Endothelial cell of umbilical vein (primary cell): ENCODE results near the gene TECTB. TPM values are rescaled to one million over a fixed set of nuclear protein-coding genes. Genes with fewer than 3 reads are reported as not detected.

Experiments used
- BruUV-seq: library from RNA; stranded (reverse); fragments of 400-500 nt; replicated peaks from 2 replicates; lab custom pipeline; 2021; lab: Mats Ljungman, UMichigan
- CTCF ChIA-PET: fragments of 300-600, 350-600 bp; sonication (Branson Sonifier 250); formaldehyde crosslinking; loops from one replicate; lab custom pipeline; 2021; ENCODE audit warnings: antibody characterized with exemption, inconsistent platforms; lab: Charles Lee
- POLR2A ChIA-PET: fragments of 300-600, 350-600 bp; sonication (Branson Sonifier 250); formaldehyde crosslinking; loops from one replicate; lab custom pipeline; 2021; ENCODE audit warnings: antibody characterized with exemption, inconsistent platforms; lab: Charles Lee
- DNase-seq: peaks from one replicate; pipeline ENCODE4 v3.0.0-alpha.2; 2011; ENCODE audit warnings: low read depth, low spot score
- FAIRE-seq: peaks from 2 replicates; lab custom pipeline; 2011; peaks lifted over from hg19 to GRCh38; lab: Jason Lieb, UNC
- H2AFZ ChIP-seq: 2 replicates; pipeline ENCODE4 v1.6.0; 2012; ENCODE audit warnings: low read depth, low read length, control low read depth, inconsistent platforms
- H3K27ac ChIP-seq: 2 replicates; pipeline ENCODE4 v1.5.1; 2011; ENCODE audit warnings: low read depth, mild to moderate bottlenecking, control low read depth, low read length, moderate library complexity; ENCODE audit not compliant: insufficient read depth
- H3K27me3 ChIP-seq, 2 experiments: 2 replicates each; pipeline versions ENCODE4 v1.6.0 to v1.6.1; 2011; ENCODE audit warnings: low read length in 2 of 2, mixed read lengths in 1 of 2; ENCODE audit not compliant: control insufficient read depth in 2 of 2, insufficient read depth in 2 of 2
- H3K36me3 ChIP-seq, 2 experiments: 2 replicates in 1 of 2; 3 replicates in 1 of 2; pipeline ENCODE4 v1.5.1; 2011; ENCODE audit warnings: low read length in 2 of 2, mild to moderate bottlenecking in 1 of 2, moderate library complexity in 1 of 2; ENCODE audit not compliant: control insufficient read depth in 2 of 2, insufficient read depth in 2 of 2; ENCODE audit errors: extremely low read depth in 1 of 2
- H3K4me1 ChIP-seq: 3 replicates; pipeline ENCODE4 v1.5.1; 2011; ENCODE audit warnings: mild to moderate bottlenecking, low read length; ENCODE audit not compliant: control insufficient read depth, insufficient read depth; ENCODE audit errors: extremely low read depth
- H3K4me2 ChIP-seq: 2 replicates; pipeline ENCODE4 v1.6.1; 2011; ENCODE audit warnings: low read length, control low read depth, mixed read lengths; ENCODE audit not compliant: insufficient read depth
- H3K4me3 ChIP-seq, 3 experiments: fragments of 200-600 bp in 1 of 3; sonication (generic), shearing (Covaris generic) in 1 of 3; replicated peaks in 1 of 3; 2 replicates each; pipeline ENCODE4 v1.5.1; 2011 to 2016; ENCODE audit warnings: control low read depth in 3 of 3, low read length in 3 of 3, mild to moderate bottlenecking in 2 of 3, inconsistent platforms in 1 of 3, low read depth in 1 of 3, moderate library complexity in 1 of 3; ENCODE audit not compliant: insufficient read depth in 1 of 3
- H3K79me2 ChIP-seq: 2 replicates; pipeline ENCODE4 v1.6.0; 2012; ENCODE audit warnings: low read length, inconsistent platforms; ENCODE audit not compliant: control insufficient read depth, insufficient read depth
- H3K9ac ChIP-seq: replicated peaks from 2 replicates; pipeline ENCODE3; 2011; ENCODE audit warnings: low read length, control low read depth; ENCODE audit not compliant: insufficient read depth; ENCODE audit errors: extremely low read depth
- H3K9me1 ChIP-seq: replicated peaks from 3 replicates; pipeline ENCODE4 v1.6.0; 2011; ENCODE audit warnings: mild to moderate bottlenecking, low read length; ENCODE audit not compliant: control insufficient read depth, insufficient read depth; ENCODE audit errors: extremely low read depth
- H3K9me3 ChIP-seq: replicated peaks from 2 replicates; pipeline ENCODE4 v1.5.1; 2012; ENCODE audit warnings: low read length, inconsistent platforms; ENCODE audit not compliant: control insufficient read depth, insufficient read depth
- H4K20me1 ChIP-seq: replicated peaks from 2 replicates; pipeline ENCODE3; 2011; ENCODE audit warnings: mild to moderate bottlenecking, low read length; ENCODE audit not compliant: control insufficient read depth, insufficient read depth; ENCODE audit errors: extremely low read depth
- CTCF ChIP-seq, 2 donors: IDR thresholded peaks; 1 replicate in 1 of 2; 2 replicates in 1 of 2; pipeline ENCODE4 v1.5.1; 2011; ENCODE audit warnings: low read length in 2 of 2, mild to moderate bottlenecking in 2 of 2, moderate library complexity in 2 of 2, control low read depth in 1 of 2, inconsistent platforms in 1 of 2, low read depth in 1 of 2; ENCODE audit not compliant: insufficient read depth in 1 of 2; ENCODE audit errors: extremely low read depth in 1 of 2
- EZH2 ChIP-seq: IDR thresholded peaks from 2 replicates; pipeline ENCODE4 v1.6.1; 2012; ENCODE audit warnings: borderline replicate concordance, low read depth, mild to moderate bottlenecking, moderate library complexity, low read length, inconsistent platforms; ENCODE audit not compliant: severe bottlenecking
- FOS ChIP-seq: IDR thresholded peaks from 2 replicates; pipeline ENCODE4 v1.6.1; 2011; ENCODE audit warnings: mild to moderate bottlenecking, low read length, moderate library complexity, borderline replicate concordance; ENCODE audit not compliant: insufficient read depth
- GATA2 ChIP-seq: IDR thresholded peaks from 2 replicates; pipeline ENCODE4 v1.7.0; 2011; ENCODE audit warnings: low read depth, mild to moderate bottlenecking, moderate library complexity, mixed read lengths, low read length; ENCODE audit not compliant: insufficient read length, insufficient read depth
- JUN ChIP-seq: IDR thresholded peaks from 2 replicates; pipeline ENCODE4 v1.6.1; 2011; ENCODE audit warnings: borderline replicate concordance, low read depth; ENCODE audit not compliant: insufficient read length, insufficient read depth
- MAX ChIP-seq: IDR thresholded peaks from 2 replicates; pipeline ENCODE4 v1.6.1; 2011; ENCODE audit not compliant: insufficient read depth, insufficient read length
- MYC ChIP-seq: IDR thresholded peaks from one replicate; pipeline ENCODE4 v1.6.1; 2011; ENCODE audit warnings: mild to moderate bottlenecking, low read depth, low read length
- POLR2A ChIP-seq: IDR thresholded peaks from 2 replicates; pipeline ENCODE4 v1.6.1; 2012; ENCODE audit warnings: low read depth, mild to moderate bottlenecking, control low read depth, low read length
- POLR2AphosphoS5 ChIP-seq: IDR thresholded peaks from 2 replicates; pipeline ENCODE4 v1.6.1; 2012; ENCODE audit warnings: low read depth, mild to moderate bottlenecking, control low read depth, low read length, moderate library complexity; ENCODE audit not compliant: insufficient read depth
- dilution Hi-C: fragments of 300-500 bp; cut with MboI; formaldehyde crosslinking; loops from one replicate; pipeline ENCODE4 v1.15.0; 2019; ENCODE audit warnings: low sequenced_read_pairs; ENCODE audit not compliant: extremely low pct_ligation_motif_present
- intact Hi-C: fragments of 100-400 bp; cut with micrococcal nuclease; formaldehyde crosslinking; loops from one replicate; pipeline ENCODE4 v1.10.0; 2022
- polyA plus RNA-seq, 4 experiments: library from polyadenylated mRNA; depleted of rRNA in 3 of 4; stranded (reverse) in 3 of 4; unstranded in 1 of 4; fragments of >200 nt; gene quantifications; 2 replicates each; pipeline versions ENCODE4 v1.2.1 to v1.2.3, GENCODE V29; 2011 to 2012; ENCODE audit warnings: missing spikeins in 1 of 4
- total RNA-seq: library from RNA; stranded (reverse); gene quantifications from 2 replicates; pipeline ENCODE4 v1.2.3, GENCODE V29; 2021

The TECTB gene
- total and polyA plus RNA-seq, 2 donors (not counting 3 experiments of a cell fraction or from before 2014, with no cell fraction given) = not detected

- dilution Hi-C loops (no loop called here), intact Hi-C loops (no loop called here)
- DNase-seq (no peak), FAIRE-seq (no peak)
- Histone ChIP-seq H3K9ac (no peak overlapping the region), H3K9me3 (no peaks in the 10 kb centered on the region), H4K20me1 (no peaks in the 10 kb centered on the region), H3K36me3 (no peaks in the 10 kb centered on the region), H3K4me3 (no peak overlapping the region), H3K4me1 (no peaks in the 10 kb centered on the region), H3K27ac (no peak overlapping the region), H3K9me1 (no peaks in the 10 kb centered on the region), H2AFZ (no peak overlapping the region), H3K79me2 (no peaks in the 10 kb centered on the region), H3K4me2 (no peak overlapping the region), H3K27me3 (no peaks in the 10 kb centered on the region)
- no TSS peak for BruUV-seq
- POLR2A ChIA-PET = no interaction called here
- CTCF ChIA-PET = interaction anchor here (0.6 to 1.4 kb wide), 2 partner anchors 98 to 238 kb away, joined by 3 read pairs; no protein-coding TSS in a partner anchor
- no peak for TF ChIP-seq POLR2A
- no peak for TF ChIP-seq EZH2
- TF ChIP-seq JUN = no peak
- no peak for TF ChIP-seq MYC
- TF ChIP-seq POLR2AphosphoS5 = no peak
- TF ChIP-seq MAX = no peak
- no peak for TF ChIP-seq CTCF (IDR thresholded peaks at IDR 0.05; ENCODE audit: extremely low read depth in 1 of 2, insufficient read depth in 1 of 2, low read depth in 1 of 2, low read length in 2 of 2)
- no peak for TF ChIP-seq GATA2
- no peak for TF ChIP-seq FOS
Measured at GRCh38 chr10:112235141-112235540, 48.1 kb upstream of the TECTB start.
